GM18519 (cell line): ENCODE data around the gene KIF21B.

Source experiments
- ATAC-seq: cut with Tn5 transposase; IDR thresholded peaks from one replicate; pipeline ENCODE4 v1.9.1; 2021; ENCODE audit warnings: mild to moderate bottlenecking, moderate library complexity; ENCODE audit not compliant: unreplicated experiment, low FRiP score

KIF21B gene

DNA sequence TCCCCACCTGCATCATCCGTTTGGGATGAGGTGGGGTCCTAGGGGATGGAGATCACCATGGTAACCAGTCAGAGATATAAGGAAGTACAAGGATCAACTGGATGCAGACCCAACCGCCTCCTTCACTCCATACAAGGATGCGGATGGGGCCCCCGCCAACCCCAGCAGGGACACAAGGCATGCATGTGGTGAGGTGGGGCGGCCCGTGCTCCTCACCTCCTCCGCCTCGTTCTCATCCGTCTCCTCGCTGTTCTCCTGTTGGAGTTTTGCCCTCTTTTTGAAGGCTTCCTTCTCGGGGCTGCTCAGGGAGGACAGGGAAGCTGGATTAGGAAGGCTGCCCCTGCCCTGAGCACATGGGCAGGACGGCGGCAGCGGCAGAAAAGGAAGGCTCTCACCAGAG is 23.8 kb downstream of the KIF21B start:
- ATAC-seq, result no peak

DNA sequence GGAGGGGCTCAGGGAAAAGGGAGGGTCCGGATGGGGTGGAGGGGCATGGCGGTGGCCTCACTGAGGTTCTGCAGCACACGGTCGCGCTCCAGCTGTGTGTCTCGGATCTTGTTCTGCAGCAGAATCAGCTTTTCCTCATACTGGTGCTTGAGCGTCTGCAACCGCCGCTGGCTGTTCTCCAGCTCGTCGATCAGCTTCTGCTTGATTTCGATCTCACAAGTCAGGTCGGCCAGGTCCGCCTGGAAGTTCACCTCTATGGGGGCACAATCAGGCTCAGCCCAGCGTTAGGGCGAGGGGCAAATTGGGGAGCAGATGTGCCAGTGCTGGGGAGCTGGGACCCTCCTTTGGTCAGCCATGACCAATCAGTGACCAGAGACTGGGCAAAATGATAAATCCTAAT is 25.2 kb downstream of the KIF21B start:
- ATAC-seq, result no peak

DNA sequence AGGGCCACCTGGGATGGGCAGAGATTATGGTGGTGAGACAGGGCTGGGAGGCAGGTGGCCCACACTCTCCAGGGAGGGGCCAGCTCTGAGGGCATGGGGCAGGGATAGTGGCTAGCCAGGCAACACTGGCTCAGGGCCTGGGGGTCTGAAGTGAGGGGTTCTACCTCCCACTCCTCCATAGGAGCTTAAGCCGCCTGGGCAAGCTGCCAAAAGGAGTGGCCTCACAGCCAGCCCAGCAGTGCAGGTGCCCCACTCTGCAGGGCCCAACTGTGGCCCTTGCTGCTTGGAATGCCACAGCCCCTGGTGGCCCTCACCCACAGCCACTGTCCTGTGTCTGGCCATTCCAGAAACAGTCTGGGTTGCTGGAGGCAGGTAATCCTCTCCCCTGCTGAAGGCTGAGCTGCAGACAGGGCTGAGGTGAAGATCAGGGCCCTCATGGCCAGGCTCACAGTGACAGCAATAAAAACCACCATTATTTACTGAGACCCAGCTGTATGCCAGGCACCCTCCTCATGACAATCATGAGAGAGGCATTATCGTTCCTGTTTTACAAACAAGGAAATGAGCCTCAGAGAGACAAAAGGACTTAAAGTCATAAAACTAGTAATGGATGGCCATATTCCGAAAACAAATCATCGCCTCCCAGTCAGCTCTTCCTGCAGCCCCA is 31.0 kb downstream of the KIF21B start:
- no peak for ATAC-seq

DNA sequence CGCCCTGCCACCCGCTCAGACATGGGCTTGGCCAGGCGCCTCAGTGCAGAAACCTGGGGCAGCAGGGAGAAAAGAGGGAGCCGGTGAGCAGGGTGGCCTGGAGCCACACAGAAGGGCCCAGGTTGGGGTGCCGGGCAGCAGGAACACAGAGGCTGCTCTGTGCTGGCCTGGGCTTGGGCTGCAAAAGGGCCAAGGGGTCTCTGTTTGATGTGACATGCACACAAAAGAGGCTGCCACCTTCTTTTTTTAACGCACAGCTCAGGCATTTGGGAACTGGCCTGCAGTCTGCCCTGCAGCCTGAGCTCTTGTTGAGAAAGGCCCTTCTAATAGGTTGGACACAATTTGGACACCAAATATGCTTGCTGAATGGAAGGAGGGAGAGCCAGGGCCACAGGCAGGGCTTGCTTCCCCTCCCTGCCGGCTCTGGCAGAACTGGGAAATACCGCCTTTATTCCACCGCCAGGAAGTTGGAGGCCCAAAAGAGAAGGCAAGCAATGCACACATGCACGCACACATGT is 32.4 kb downstream of the KIF21B start:
- no peak for ATAC-seq

DNA sequence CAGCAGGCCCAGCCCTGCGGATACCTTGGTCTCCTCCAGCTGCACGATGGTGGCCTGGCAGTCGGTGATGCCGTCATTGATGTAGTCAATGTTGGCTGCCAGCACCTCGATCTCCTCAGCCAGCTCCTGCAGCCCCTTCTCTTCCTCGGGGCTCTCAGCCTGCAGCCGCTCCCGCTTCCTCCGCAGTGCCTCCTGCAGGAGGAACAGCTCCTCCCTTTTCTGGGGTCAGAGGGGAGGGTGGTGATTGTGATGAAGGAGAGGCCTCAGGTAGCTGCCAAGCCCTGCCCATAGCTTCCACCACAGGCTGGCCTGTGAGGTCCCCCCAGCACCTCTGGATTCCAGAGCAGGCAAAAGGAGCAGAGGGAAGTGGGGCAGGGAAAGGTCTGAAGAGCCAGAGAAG is 33.4 kb downstream of the KIF21B start:
- ATAC-seq, result no peak

DNA sequence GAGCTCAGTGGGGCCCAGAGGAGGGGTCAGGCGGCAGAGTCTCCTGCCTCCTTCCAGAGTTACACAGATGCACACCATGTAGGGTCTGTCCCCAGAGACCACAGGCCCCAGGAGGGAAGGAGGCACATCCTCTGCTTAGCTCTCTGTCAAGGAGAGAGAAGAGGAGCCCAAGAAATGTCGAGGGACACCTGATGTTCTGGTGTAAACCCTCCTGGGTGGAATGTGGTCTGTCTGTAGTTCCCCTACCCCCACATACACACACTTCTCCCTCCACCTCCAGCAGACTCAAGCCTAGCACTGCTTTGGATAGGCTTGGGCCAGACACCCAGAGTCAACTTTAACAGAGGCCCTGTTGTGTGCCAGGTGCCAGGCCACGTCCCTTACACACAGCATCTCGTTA is 34.2 kb downstream of the KIF21B start:
- ATAC-seq, result no peak

DNA sequence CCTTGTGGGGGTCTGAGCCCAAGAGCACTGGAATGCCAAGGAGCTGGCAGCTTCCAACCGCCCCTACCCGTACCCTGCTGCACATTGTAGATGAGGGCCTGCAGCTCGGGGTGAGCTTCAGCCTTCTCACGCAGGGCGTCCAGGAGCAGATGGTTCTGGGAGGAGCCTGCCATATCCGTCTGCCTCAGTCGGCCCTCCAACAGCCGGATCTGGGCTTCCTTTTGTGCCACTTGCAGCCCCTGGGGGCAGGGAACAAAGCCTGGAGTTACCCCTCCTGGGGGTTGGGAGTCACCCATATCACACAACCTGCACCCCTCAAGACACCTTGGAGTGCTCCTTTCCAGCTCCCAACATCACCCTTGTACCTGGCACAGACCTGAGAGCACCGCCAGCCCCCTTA is 34.8 kb downstream of the KIF21B start:
- ATAC-seq, result no peak

DNA sequence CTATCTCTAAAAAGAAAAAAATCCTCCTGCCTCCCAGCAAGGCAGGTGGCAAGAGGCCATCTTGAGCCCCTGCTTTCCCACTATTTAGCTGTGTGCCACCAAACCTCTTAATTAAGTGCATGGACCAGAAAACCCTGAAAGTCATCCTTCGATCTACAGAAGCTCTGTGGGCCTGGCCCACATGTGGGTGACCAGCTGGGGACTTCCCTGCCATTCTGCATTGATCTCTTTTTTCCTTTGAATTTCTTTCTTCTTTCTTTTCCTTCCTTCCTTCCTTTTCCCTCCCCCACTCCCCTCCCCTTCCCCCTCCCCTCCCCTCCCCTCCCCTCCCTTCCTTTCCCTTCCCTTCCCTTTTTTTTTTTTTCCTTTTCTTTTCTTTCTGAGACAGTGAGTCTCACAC is 38.0 kb downstream of the KIF21B start:
- no peak for ATAC-seq

DNA sequence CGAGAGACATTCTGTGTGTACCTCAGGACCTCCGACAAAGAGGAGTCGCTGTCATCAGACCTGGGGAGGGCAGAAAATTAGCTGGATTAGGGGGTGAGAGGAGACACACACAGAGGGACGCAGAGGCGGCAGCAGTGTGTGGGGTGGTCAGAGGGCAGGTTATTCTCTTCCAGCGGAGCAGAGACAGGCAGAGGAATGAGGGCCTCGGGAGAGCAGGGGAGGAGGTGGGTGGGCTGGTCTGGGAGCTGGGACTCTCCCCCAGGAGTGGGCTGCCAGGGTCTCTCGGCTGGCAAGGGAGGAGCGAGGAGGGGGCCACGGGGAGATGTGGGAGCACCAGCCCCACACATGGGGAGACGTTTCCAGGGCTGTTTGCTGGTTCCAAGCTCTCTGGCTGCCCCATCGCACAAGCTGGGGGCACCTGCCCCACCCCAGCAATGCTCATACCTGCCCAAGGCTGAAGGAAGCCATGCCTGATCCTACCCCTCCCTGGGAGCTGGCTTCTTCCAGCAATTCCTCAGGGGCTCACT is 40.4 kb downstream of the KIF21B start:
- ATAC-seq, result no peak

DNA sequence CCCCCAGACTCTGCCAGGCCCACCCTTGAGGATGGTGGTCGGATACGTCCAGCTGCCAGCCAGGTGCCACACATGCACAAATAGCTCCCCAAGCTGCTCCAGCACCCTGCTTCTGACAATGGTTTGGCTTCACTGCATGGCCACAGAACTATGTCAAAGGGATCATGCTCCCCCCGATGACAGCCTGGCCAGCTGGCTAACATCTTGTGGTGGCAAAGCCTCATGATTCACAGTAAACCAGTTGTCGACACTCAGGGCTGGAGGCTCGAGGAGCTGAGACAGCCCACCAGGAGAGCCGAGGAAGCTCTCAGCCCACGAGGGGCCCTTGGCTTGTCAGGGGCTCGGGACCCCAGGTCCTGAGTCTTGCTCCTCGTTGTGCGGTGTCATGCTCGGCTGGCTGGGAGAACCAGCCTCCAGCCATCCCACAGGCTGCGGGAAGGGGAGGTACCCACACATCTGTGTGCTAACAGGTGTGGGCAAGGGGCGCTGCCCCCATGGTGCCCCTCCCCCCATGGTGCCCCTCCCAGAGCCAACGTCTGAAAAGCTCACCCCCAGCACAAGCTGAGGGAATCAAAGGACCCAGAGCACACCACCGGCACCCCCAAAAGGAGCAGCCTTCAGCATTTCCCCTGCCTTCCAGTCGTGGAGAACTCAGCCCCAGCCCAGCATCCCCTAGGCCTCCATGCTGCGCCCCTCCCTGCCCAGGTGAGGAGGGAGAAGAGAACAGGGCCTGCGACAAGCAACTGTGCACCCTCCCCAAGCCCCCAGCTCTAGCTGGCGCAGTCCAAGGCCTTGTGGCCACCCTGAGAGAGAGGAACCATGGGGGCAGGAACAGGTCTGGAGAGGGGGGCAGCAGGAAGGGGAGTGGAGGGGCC is 41.2 kb downstream of the KIF21B start:
- no peak for ATAC-seq

DNA sequence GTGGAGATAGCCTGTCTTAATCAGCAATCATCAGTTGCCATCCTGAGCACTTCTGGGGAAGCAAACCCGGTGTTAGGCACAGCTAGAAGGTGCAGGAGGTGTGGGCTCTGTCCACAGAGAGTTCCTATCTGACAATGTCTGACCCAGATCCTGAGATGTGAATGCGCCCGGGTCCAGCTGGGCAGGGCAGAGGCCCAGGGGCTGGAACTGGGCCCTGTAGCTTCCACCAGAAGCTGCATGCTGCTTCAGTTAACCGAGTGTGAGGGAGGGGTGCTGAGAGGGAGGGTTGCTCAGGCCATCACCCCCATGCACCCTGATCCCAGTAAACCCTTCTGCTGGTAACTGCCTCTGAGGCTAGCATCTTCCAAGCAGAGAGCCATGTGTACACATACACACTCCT is 42.2 kb downstream of the KIF21B start:
- ATAC-seq, result no peak

DNA sequence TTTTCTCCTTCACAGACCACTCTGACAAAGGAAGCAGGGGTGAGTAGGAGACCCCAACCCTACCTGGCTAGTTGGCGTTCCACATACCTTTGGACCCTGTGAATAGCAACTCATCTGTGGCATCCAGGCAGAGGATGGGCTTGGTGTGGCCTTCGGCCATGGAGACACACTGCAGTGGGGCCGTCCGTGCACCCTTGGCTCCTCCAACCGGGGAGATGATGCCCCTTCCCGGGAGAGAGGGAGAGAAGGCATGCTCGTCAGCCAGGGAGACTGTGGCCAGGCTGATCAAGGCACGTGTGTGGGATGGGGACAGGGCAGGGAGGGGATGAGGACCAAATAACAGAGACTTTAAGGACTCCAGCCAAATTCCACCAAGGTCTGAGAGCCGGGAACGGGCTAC is 42.6 kb downstream of the KIF21B start:
- ATAC-seq, result no peak

DNA sequence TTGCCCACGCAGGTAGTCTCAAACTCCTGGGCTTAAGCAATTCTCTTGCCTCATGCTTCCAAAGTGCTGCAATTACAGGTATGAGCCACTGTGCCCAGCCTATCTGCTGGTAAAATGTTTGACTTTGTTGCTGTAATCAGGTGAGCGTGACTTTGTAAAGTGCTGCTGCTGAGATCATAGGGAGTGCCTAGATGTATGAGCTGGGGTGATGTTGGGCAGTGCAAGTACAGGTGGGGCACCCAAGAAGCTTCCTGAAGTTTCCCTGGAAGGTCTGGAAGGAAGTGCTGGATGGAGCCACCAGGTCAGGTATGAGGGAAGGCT is 43.1 kb downstream of the KIF21B start:
- ATAC-seq, result no peak

DNA sequence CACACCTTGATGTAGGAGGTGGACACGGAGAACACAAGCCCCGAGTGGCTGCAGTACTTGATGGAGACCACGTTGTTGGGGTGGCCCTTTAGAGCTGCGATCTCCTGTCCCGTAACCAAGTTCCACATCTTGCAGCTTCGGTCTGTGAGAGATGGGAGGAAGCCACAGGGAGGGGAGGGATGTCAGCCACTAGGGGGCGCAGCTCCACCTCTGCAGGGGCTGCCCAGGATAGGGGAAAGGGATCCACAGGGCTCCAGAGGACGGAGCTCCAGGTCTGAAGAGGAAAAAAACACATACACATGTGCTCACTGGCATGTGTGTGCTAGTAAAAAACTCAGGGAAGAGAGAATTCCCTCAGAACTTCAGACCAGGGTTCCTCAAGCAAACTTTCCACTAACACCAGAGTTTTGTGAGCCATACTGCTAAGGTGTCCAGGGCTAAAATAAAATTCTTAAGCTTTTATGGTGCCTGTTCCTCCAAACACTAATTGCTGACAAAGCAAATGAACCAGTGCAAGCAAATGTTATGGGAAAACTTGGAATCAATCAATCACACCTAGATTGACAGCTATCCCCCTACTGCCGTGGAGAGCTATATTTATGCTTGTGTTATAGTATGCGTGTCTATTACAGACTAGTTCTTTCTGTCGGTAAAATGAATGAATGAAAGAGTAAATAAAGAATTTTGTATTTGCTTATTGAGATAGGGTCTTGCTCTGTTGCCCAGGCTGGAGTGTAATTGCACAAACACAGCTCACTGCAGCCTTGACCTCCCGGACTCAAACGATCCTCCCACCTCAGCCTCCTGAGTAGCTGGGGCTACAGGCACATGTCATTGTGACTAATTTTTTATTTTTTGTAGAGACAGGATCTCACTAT is 43.7 kb downstream of the KIF21B start:
- ATAC-seq, result no peak

DNA sequence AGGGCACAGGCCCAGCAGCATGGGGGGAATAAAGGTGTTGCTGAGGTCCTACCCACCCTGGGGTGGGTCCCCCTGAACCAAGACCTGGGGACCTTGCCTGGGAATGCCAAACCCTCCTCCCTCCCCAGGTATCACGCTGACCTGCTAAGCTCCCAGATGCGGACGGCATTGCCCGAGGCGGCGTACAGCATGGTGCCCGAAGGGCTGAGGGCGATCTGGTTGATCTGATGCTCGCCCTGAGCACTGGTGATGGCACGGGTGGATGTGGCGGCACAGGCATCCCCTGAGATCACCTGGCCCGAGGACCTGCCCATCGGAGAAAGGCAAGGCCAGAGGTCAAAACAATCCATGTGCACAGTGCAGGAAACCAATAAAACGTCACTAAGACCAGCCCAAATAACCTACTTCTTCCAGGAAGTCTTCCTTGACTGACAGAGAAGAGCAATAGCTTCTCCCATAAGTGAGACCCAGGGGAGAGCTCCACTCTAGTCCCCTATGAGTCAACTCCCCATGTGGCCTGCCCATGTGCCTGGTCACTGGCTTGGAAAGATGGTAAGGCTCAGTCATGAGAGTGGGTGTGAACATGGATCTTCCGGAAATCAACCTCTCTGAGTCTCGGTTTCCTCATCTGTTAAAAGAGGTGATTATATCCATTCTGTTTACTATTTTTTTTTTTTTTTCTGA is 46.3 kb downstream of the KIF21B start:
- no peak for ATAC-seq

DNA sequence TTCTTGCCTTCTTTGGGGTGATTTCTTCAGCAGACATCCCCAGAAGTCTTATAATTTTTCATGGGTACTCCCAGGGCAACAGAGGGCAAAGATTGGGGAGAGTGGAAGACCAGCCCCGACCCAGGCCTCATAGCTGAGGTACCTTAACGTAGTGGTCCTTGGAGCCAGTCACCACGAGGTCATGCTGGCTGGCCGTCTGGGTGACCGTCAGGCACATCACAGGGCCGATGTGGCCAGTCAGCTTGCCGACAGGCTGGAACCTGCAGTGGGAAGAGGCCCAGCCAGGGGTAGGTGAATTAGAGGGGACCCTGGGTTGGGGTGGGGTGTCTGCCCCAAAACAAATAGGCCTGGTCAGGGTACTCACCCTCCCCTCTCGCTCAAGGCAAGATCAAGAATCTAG is 46.9 kb downstream of the KIF21B start:
- no peak for ATAC-seq

DNA sequence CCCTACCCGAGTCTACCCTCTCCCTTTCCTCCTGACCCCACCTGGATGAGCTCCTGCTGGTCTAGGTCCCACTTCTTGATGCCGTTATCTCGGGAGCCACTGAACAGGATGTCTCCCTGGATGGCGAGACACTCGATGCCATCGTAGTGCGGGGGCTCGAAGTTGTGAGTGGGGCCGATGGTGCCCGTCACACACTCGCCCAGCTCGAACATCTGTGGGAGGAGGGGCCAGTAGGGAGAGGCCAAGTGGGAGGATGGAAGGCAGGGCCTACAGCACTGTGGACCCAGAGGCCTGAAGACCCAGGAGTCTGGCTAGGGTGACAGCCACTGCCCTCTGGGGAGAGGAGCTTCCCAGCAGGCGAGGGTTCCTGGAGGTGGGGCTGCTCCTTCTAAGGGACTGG is 48.1 kb downstream of the KIF21B start:
- no peak for ATAC-seq

DNA sequence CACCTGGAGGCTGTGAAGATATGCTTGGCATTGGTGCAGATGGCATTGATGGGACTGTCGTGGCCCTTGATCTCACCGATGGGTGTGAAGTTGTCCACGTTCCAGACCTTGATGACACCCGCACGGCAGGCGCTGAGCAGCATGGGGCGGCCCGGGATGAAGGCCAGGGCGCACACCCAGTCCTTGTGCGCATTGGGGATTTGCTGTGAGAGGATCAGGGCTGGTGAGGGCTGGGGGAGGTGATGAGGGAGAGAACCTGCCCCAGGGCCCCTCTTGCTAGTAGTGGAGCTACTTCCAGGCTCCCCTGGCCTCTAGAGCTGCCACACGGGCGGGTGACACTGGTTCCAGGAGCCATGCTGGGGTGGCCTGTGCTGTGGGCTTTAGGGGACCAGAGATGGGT is 48.8 kb downstream of the KIF21B start:
- ATAC-seq, result no peak

DNA sequence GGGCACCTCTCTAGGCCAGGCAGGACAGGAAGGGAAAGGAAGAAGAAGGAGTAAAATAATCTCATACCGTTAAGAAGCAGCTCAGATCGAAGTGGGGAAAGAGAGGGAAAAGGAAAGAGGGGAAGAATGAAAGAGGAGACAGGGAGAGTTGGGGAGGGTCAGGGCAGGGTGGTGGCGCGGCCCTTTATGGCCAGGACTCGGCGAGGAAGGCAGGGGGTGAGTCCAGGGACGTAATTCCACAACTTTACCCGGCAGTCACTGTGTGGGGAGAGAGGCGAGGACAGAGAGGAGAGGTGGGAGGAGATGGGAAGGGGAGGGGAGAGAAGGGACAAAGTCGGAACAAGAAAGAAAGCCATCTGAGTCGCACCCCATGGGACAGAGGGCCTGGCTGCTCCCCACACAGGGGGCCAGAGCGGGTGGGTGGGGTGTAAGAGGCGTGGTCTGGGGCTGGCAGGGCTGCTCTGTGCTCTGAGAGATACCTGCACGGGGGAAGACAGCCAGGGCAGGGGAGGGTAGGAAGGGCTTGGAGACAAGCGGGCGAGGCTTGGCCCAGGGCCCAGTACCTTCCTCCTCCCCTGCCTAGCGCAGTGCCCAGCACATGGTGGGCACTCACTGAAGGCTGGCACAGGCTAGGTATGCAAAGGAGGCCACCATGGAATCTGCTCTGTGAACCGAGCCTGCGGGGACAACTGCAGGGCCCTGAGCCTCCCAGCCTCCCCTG is 49.4 kb downstream of the KIF21B start:
- no peak for ATAC-seq
